Naive B cell (primary cell): ENCODE results near the gene GCN1. TPM values are rescaled to one million over a fixed set of nuclear protein-coding genes. Genes with fewer than 3 reads are reported as not detected.
"Not testable (repeated sequence)": the region's sequence is repeated elsewhere in the genome, so short reads cannot be mapped to it uniquely, and the experiment has no call there.

Experiments
- ATAC-seq, 2 donors: fragments of 150-1000 bp; cut with Tn5 transposase; 2 replicates each; pipeline ENCODE4 v1.10.0; 2021; ENCODE audit warnings: low read depth in 2 of 2, mild to moderate bottlenecking in 2 of 2, moderate library complexity in 2 of 2
- DNase-seq: peaks from one replicate; pipeline ENCODE4 v3.0.0; 2022
- H3K27ac Mint-ChIP-seq, 6 donors: one replicate each; pipeline ENCODE4 v1.8.0; 2020 to 2022; ENCODE audit warnings: mild to moderate bottlenecking in 6 of 6, mixed read lengths in 6 of 6, moderate library complexity in 5 of 6, inconsistent platforms in 2 of 6
- H3K27me3 Mint-ChIP-seq, 3 donors: one replicate each; pipeline ENCODE4 v1.8.0; 2021 to 2022; ENCODE audit warnings: mixed read lengths in 3 of 3, mild to moderate bottlenecking in 1 of 3
- H3K36me3 Mint-ChIP-seq, 2 donors: one replicate each; pipeline ENCODE4 v1.8.0; 2020 to 2022; ENCODE audit warnings: mixed read lengths in 2 of 2, inconsistent platforms in 1 of 2, mild to moderate bottlenecking in 1 of 2
- H3K4me1 Mint-ChIP-seq, 3 donors: one replicate each; pipeline ENCODE4 v1.8.0; 2020 to 2022; ENCODE audit warnings: mixed read lengths in 3 of 3, inconsistent platforms in 1 of 3, mild to moderate bottlenecking in 1 of 3, moderate library complexity in 1 of 3
- H3K4me3 Mint-ChIP-seq, 8 donors: one replicate each; pipeline ENCODE4 v1.8.0; 2020 to 2022; ENCODE audit warnings: mild to moderate bottlenecking in 8 of 8, mixed read lengths in 8 of 8, moderate library complexity in 8 of 8, inconsistent platforms in 2 of 8
- H3K9me3 Mint-ChIP-seq, 7 donors: one replicate each; pipeline ENCODE4 v1.8.0; 2020 to 2022; ENCODE audit warnings: mixed read lengths in 7 of 7, mild to moderate bottlenecking in 5 of 7, inconsistent platforms in 2 of 7, moderate library complexity in 1 of 7
- polyA plus RNA-seq, 6 donors: library from polyadenylated mRNA; unstranded; fragments of 300-500 nt; fragmentation: Illumina TruSeq; gene quantifications; one replicate each; pipeline ENCODE4 v1.2.3, GENCODE V29; 2021; ENCODE audit warnings: low read depth in 6 of 6

GCN1 gene
- polyA plus RNA-seq, result 10 to 100 TPM; 11.1 to 23.9 (median 18.7) TPM

GRCh38 chr12:120194534-120195395 lies at the start of gene GCN1:
Gene GCN1, minus strand, starts transcription at chr12:120194715. Its CDS starts 18 bp downstream, at chr12:120194697.
- H3K36me3 Mint-ChIP-seq, result peaks cover 0 to 9% of the 10 kb centered on the region in 2 donors
- peaks cover 20 to 57% (median 27%) of the 10 kb centered on the region in 3 donors for H3K4me1 Mint-ChIP-seq
- DNase-seq, result peak; percentile 84
- no peaks in the 10 kb centered on the region for H3K27me3 Mint-ChIP-seq
- peak within 1 kb of the TSS in 5 of 6 donors; percentile 76 to 94 (median 93) for H3K27ac Mint-ChIP-seq
- H3K9me3 Mint-ChIP-seq, result no peaks in the 10 kb centered on the region
- peak within 1 kb of the TSS; percentile 77 to 93 (median 86) for H3K4me3 Mint-ChIP-seq
- peak; percentile 95 to 98 for ATAC-seq

DNA sequence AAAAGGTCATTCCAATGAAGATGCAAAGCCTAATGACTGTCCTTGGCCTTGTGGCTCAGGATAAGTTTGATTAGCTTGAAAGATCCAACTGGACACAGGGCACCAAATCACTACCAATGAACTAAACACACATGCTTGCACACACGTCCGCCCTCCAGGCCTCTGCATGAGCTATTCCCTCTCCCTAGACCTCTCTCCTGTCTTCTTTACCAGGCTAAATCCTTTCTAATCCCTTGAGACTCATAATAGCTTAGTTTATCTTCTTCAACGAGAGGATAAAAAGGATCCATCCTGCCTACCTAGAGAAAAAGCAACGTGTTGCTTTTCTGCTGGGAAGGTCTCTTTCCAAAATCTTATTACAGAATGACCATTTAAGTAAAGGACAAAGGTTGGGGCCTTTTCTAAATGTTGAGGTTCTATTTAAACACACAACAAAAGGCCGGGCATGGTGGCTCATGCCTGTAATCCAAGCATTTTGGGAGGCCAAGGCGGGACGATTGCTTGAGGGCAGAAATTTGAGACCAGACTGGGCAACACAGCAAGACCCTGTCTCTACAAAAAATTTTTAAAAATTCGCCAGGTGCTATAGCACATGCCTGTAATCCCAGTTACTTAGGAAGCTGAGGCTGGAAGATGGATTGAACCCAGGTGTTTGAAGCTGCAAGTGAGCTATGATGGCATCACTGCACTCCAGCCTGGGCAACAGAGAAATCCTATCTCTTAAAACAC lies 48.6 kb upstream of the GCN1 start:
- Mint-ChIP-seq H3K4me3 (no peak overlapping the region), H3K27me3 (peaks cover 65 to 73% (median 70%) of the 10 kb centered on the region in 3 donors), H3K27ac (no peak overlapping the region), H3K9me3 (no peaks in the 10 kb centered on the region), H3K4me1 (peaks cover 0 to 15% (median 10%) of the 10 kb centered on the region in 3 donors), H3K36me3 (peaks cover 0 to 8% of the 10 kb centered on the region in 2 donors)
- ATAC-seq (no peak), DNase-seq (no peak)

DNA sequence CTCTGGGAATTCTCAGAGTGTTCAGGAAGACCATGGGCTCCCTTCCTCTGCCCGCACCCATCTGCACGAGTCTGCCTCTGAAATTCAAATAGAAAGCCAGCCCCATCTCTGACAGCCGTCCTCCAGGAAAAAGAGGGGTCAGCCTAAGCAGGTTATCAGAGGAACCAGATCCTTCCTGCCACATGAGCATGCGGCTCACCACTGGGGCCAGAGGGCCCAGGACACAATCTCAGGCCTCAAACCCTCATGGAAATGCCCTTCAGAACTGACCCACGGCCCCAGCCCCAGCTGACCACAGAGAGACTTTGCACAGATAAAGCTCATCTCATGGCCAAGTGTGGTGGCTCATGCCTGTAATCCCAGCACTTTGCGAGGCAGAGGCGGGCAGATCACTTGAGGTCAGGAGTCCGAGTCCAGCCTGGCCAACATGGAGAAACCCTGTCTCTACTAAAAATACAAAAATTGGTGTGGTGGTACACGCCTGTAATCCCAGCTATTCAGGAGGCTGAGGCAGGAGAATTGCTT lies 47.8 kb upstream of the GCN1 start:
- Mint-ChIP-seq H3K4me1 (peaks cover 4 to 16% (median 5%) of the 10 kb centered on the region in 3 donors), H3K4me3 (no peak overlapping the region), H3K9me3 (no peaks in the 10 kb centered on the region), H3K27ac (peak overlapping the region in 1 of 6 donors; percentile 6), H3K27me3 (peaks cover 65 to 73% (median 71%) of the 10 kb centered on the region in 3 donors), H3K36me3 (peaks cover 0 to 8% of the 10 kb centered on the region in 2 donors)
- no peak for ATAC-seq
- no peak for DNase-seq

- Mint-ChIP-seq H3K27me3 (peaks cover 68 to 76% (median 69%) of the 10 kb centered on the region in 3 donors), H3K36me3 (peaks cover 0 to 8% of the 10 kb centered on the region in 2 donors), H3K9me3 (no peaks in the 10 kb centered on the region), H3K4me3 (no peak overlapping the region), H3K27ac (no peak overlapping the region), H3K4me1 (peaks cover 4 to 16% (median 5%) of the 10 kb centered on the region in 3 donors)
- ATAC-seq (no peak), DNase-seq (no peak)
Observed at GRCh38 chr12:120241561-120242274, 47.2 kb upstream of the GCN1 start.

DNA sequence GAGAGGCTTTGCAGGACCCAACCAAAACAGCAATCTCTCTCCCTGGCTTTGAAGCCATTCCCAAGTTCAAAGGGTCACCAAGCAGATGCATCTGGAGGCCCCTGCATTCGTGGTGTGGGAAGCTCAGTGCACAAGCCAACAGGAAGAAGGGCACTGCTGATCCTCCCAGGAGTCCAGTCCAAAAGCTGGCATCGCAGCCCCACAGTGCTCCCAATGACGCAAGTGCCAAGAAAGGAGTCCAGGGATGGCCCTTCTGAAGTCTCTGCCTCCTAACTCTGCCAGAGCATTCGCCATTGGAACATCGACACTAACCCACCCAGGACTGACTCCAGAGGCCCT lies 45.9 kb upstream of the GCN1 start:
- Mint-ChIP-seq H3K36me3 (peaks cover 0 to 8% of the 10 kb centered on the region in 2 donors), H3K4me1 (peaks cover 7 to 16% (median 8%) of the 10 kb centered on the region in 3 donors), H3K27ac (no peak overlapping the region), H3K9me3 (peaks cover 0 to 2% (median 0%) of the 10 kb centered on the region in 7 donors), H3K4me3 (no peak overlapping the region), H3K27me3 (peaks cover 68 to 86% (median 74%) of the 10 kb centered on the region in 3 donors)
- no peak for DNase-seq
- ATAC-seq, result no peak

GRCh38 chr12:120239776-120240494 lies 45.4 kb upstream of the GCN1 start:
- H3K36me3 Mint-ChIP-seq, result peaks cover 0 to 5% of the 10 kb centered on the region in 2 donors
- peaks cover 5 to 16% (median 8%) of the 10 kb centered on the region in 3 donors for H3K4me1 Mint-ChIP-seq
- peaks cover 0 to 2% (median 0%) of the 10 kb centered on the region in 7 donors for H3K9me3 Mint-ChIP-seq
- no peak for DNase-seq
- H3K4me3 Mint-ChIP-seq, result no peak overlapping the region
- H3K27me3 Mint-ChIP-seq, result peaks cover 65 to 86% (median 74%) of the 10 kb centered on the region in 3 donors
- H3K27ac Mint-ChIP-seq, result no peak overlapping the region
- no peak for ATAC-seq

- Mint-ChIP-seq H3K4me1 (peaks cover 5 to 16% (median 8%) of the 10 kb centered on the region in 3 donors), H3K36me3 (peaks cover 0 to 5% of the 10 kb centered on the region in 2 donors), H3K9me3 (peaks cover 0 to 2% (median 0%) of the 10 kb centered on the region in 7 donors), H3K4me3 (no peak overlapping the region), H3K27ac (no peak overlapping the region), H3K27me3 (peaks cover 70 to 88% (median 71%) of the 10 kb centered on the region in 3 donors)
- no peak for DNase-seq
- no peak for ATAC-seq
Observed at GRCh38 chr12:120238839-120239445, 44.4 kb upstream of the GCN1 start.

- Mint-ChIP-seq H3K27me3 (peaks cover 69 to 88% (median 71%) of the 10 kb centered on the region in 3 donors), H3K4me3 (no peak overlapping the region), H3K36me3 (peaks cover 0 to 5% of the 10 kb centered on the region in 2 donors), H3K9me3 (peaks cover 0 to 2% (median 0%) of the 10 kb centered on the region in 7 donors), H3K27ac (no peak overlapping the region), H3K4me1 (peaks cover 8 to 17% (median 14%) of the 10 kb centered on the region in 3 donors)
- no peak for ATAC-seq
- DNase-seq, result no peak
Observed at GRCh38 chr12:120238217-120238616, 43.7 kb upstream of the GCN1 start.

- H3K4me1 Mint-ChIP-seq, result peaks cover 14 to 24% (median 20%) of the 10 kb centered on the region in 3 donors
- H3K36me3 Mint-ChIP-seq, result peaks cover 0 to 5% of the 10 kb centered on the region in 2 donors
- H3K4me3 Mint-ChIP-seq, result no peak overlapping the region
- peak overlapping the region in 1 of 6 donors; percentile 56 for H3K27ac Mint-ChIP-seq
- peaks cover 69 to 89% (median 71%) of the 10 kb centered on the region in 3 donors for H3K27me3 Mint-ChIP-seq
- ATAC-seq, result no peak
- peaks cover 0 to 2% (median 0%) of the 10 kb centered on the region in 7 donors for H3K9me3 Mint-ChIP-seq
- no peak for DNase-seq
Observed at GRCh38 chr12:120237360-120238171, 43.1 kb upstream of the GCN1 start.

- Mint-ChIP-seq H3K4me1 (peaks cover 20 to 29% (median 27%) of the 10 kb centered on the region in 3 donors), H3K27me3 (peaks cover 69 to 89% (median 73%) of the 10 kb centered on the region in 3 donors)
- not testable (repeated sequence) for ATAC-seq, H3K27ac Mint-ChIP-seq, H3K36me3 Mint-ChIP-seq, H3K9me3 Mint-ChIP-seq, H3K4me3 Mint-ChIP-seq, DNase-seq
Observed at GRCh38 chr12:120236809-120237208, 42.3 kb upstream of the GCN1 start.
